HUES6 (cell line): Measurements from ENCODE around the gene MPG.
"Not testable (repeated sequence)": the region's sequence is repeated elsewhere in the genome, so short reads cannot be mapped to it uniquely, and the experiment has no call there.

Experiments used
- H3K27ac ChIP-seq: 2 replicates; pipeline ENCODE4 v1.7.0; 2013; ENCODE audit warnings: low read depth, mild to moderate bottlenecking, low read length, inconsistent platforms
- H3K27me3 ChIP-seq: 2 replicates; pipeline ENCODE4 v1.6.1; 2013; ENCODE audit warnings: low read length; ENCODE audit not compliant: control insufficient read depth, insufficient read depth
- H3K36me3 ChIP-seq: 2 replicates; pipeline ENCODE4 v1.6.1; 2013; ENCODE audit warnings: low read length; ENCODE audit not compliant: control insufficient read depth, insufficient read depth
- H3K4me1 ChIP-seq: 2 replicates; pipeline ENCODE4 v1.6.1; 2013; ENCODE audit warnings: low read length; ENCODE audit not compliant: control insufficient read depth, insufficient read depth
- H3K4me3 ChIP-seq: 2 replicates; pipeline ENCODE4 v1.5.1; 2013; ENCODE audit warnings: low read depth, low read length
- H3K9ac ChIP-seq: one replicate; pipeline ENCODE4 v1.6.1; 2013; ENCODE audit warnings: mild to moderate bottlenecking, low read length
- H3K9me3 ChIP-seq: 2 replicates; pipeline ENCODE4 v1.6.1; 2013; ENCODE audit warnings: low read depth, low read length; ENCODE audit not compliant: control insufficient read depth, insufficient read depth

The MPG gene

GRCh38 chr16:77807-78443, at the start of gene MPG:
TSS of gene MPG (plus strand) at chr16:78225. CDS start at chr16:78310, 85 bp downstream.
- peak within 1 kb of the TSS; percentile 82 for H3K9ac ChIP-seq
- peaks cover 51% of the 10 kb centered on the region for H3K4me1 ChIP-seq

GRCh38 chr16:30627-31026, 47.4 kb upstream of the MPG start:
- not testable (repeated sequence) for H3K36me3 ChIP-seq, H3K9me3 ChIP-seq, H3K9ac ChIP-seq, H3K27me3 ChIP-seq, H3K4me3 ChIP-seq, H3K27ac ChIP-seq, H3K4me1 ChIP-seq

More at GRCh38 chr16:77807-78443, at the start of gene MPG:
- Histone ChIP-seq H3K27me3 (no peaks in the 10 kb centered on the region), H3K27ac (peak within 1 kb of the TSS; percentile 81; the same call in 1 of the 2 replicates), H3K36me3 (peaks cover 23% of the 10 kb centered on the region), H3K9me3 (no peaks in the 10 kb centered on the region), H3K4me3 (peak within 1 kb of the TSS; percentile 63)

GRCh38 chr16:33154-33876, 44.7 kb upstream of the MPG start:
- H3K4me3 ChIP-seq, H3K27me3 ChIP-seq, H3K9me3 ChIP-seq, H3K4me1 ChIP-seq, H3K9ac ChIP-seq, H3K27ac ChIP-seq: not testable (repeated sequence)
- H3K36me3 ChIP-seq: peaks cover 24% of the 10 kb centered on the region

GRCh38 chr16:33877-34647, 44.0 kb upstream of the MPG start:
- Histone ChIP-seq H3K9me3 (no peaks in the 10 kb centered on the region), H3K4me3 (no peak overlapping the region), H3K27ac (no peak overlapping the region), H3K4me1 (no peaks in the 10 kb centered on the region), H3K36me3 (peaks cover 28% of the 10 kb centered on the region), H3K27me3 (no peaks in the 10 kb centered on the region), H3K9ac (no peak overlapping the region)

GRCh38 chr16:34648-34987, 43.4 kb upstream of the MPG start:
- Histone ChIP-seq H3K4me3 (no peak overlapping the region), H3K36me3 (peaks cover 30% of the 10 kb centered on the region), H3K9me3 (no peaks in the 10 kb centered on the region), H3K27ac (no peak overlapping the region), H3K9ac (no peak overlapping the region), H3K27me3 (no peaks in the 10 kb centered on the region), H3K4me1 (no peaks in the 10 kb centered on the region)

- Histone ChIP-seq H3K9me3 (no peaks in the 10 kb centered on the region), H3K27ac (no peak overlapping the region), H3K4me1 (no peaks in the 10 kb centered on the region), H3K9ac (no peak overlapping the region), H3K4me3 (no peak overlapping the region), H3K27me3 (no peaks in the 10 kb centered on the region), H3K36me3 (peaks cover 35% of the 10 kb centered on the region)
Measured at GRCh38 chr16:35011-35677, 42.9 kb upstream of the MPG start.

GRCh38 chr16:35678-36305, 42.2 kb upstream of the MPG start:
- Histone ChIP-seq H3K36me3 (peaks cover 36% of the 10 kb centered on the region), H3K27ac (no peak overlapping the region), H3K4me3 (no peak overlapping the region), H3K9ac (no peak overlapping the region), H3K4me1 (no peaks in the 10 kb centered on the region), H3K9me3 (no peaks in the 10 kb centered on the region), H3K27me3 (no peaks in the 10 kb centered on the region)

GRCh38 chr16:36336-36984, 41.6 kb upstream of the MPG start:
- Histone ChIP-seq H3K9me3 (no peaks in the 10 kb centered on the region), H3K4me3 (no peak overlapping the region), H3K27ac (no peak overlapping the region), H3K27me3 (no peaks in the 10 kb centered on the region), H3K9ac (no peak overlapping the region), H3K36me3 (peaks cover 41% of the 10 kb centered on the region), H3K4me1 (no peaks in the 10 kb centered on the region)

- Histone ChIP-seq H3K27me3 (no peaks in the 10 kb centered on the region), H3K9ac (no peak overlapping the region), H3K27ac (no peak overlapping the region), H3K4me3 (no peak overlapping the region), H3K36me3 (peaks cover 51% of the 10 kb centered on the region), H3K4me1 (no peaks in the 10 kb centered on the region), H3K9me3 (peaks cover 6% of the 10 kb centered on the region; the same call in 1 of the 2 replicates)
Measured at GRCh38 chr16:37511-37910, 40.5 kb upstream of the MPG start.

- H3K36me3 ChIP-seq: peaks cover 58% of the 10 kb centered on the region
- not testable (repeated sequence) for H3K27me3 ChIP-seq, H3K4me1 ChIP-seq, H3K9ac ChIP-seq, H3K27ac ChIP-seq, H3K4me3 ChIP-seq, H3K9me3 ChIP-seq
Measured at GRCh38 chr16:38206-38605, 39.8 kb upstream of the MPG start.
